B cell (primary cell): ENCODE data around the gene IRF2BP1. TPM values are rescaled to one million over a fixed set of nuclear protein-coding genes. Genes with fewer than 3 reads are reported as not detected.

Experiments
- ATAC-seq: fragments of 200-7000 bp; cut with Tn5 transposase; one replicate; pipeline ENCODE4 v1.10.0; 2021; ENCODE audit warnings: low read depth, mild to moderate bottlenecking, moderate number of reproducible peaks, moderate library complexity
- CTCF ChIA-PET: fragments of 350-600 bp; sonication (Branson Sonifier 250); formaldehyde crosslinking; loops from one replicate; lab custom pipeline; 2021; ENCODE audit warnings: antibody characterized with exemption, inconsistent platforms; lab: Charles Lee
- POLR2A ChIA-PET: fragments of 350-600 bp; sonication (Branson Sonifier 250); formaldehyde crosslinking; loops from one replicate; lab custom pipeline; 2021; ENCODE audit warnings: antibody characterized with exemption; lab: Charles Lee
- DNase-seq: peaks from one replicate; pipeline ENCODE4 v3.0.0; 2013
- H2AFZ ChIP-seq: 2 replicates; pipeline ENCODE4 v1.6.1; 2012; ENCODE audit warnings: mild to moderate bottlenecking, low read depth, low read length; ENCODE audit not compliant: insufficient read depth, poor library complexity, severe bottlenecking
- H3K27ac ChIP-seq, 2 donors: 1 replicate in 1 of 2; 2 replicates in 1 of 2; pipeline ENCODE4 v1.5.1; 2012 to 2013; ENCODE audit warnings: low read length in 2 of 2, mild to moderate bottlenecking in 2 of 2, moderate library complexity in 1 of 2
- H3K27me3 ChIP-seq, 4 experiments: fragments of 200-600 bp in 1 of 4; sonication (generic) in 1 of 4; replicated peaks in 1 of 4; 1 replicate in 2 of 4; 2 replicates in 2 of 4; pipeline versions ENCODE4 v1.6.1 to v1.7.0; 2013 to 2016; ENCODE audit warnings: low read length in 3 of 4, mild to moderate bottlenecking in 2 of 4, mixed read lengths in 1 of 4, moderate library complexity in 1 of 4; ENCODE audit not compliant: insufficient read depth in 4 of 4, control insufficient read depth in 3 of 4; ENCODE audit errors: control extremely low read depth in 1 of 4
- H3K36me3 ChIP-seq, 2 experiments: replicated peaks in 1 of 2; 1 replicate in 1 of 2; 2 replicates in 1 of 2; pipeline versions ENCODE4 v1.6.1 to v1.7.1; 2013; ENCODE audit warnings: low read length in 1 of 2; ENCODE audit not compliant: insufficient read depth in 2 of 2, control insufficient read depth in 1 of 2; ENCODE audit errors: control extremely low read depth in 1 of 2, extremely low read depth in 1 of 2
- H3K4me1 ChIP-seq, 2 donors: fragments of 200-600 bp in 1 of 2; sonication (generic) in 1 of 2; 1 replicate in 1 of 2; 2 replicates in 1 of 2; pipeline versions ENCODE4 v1.5.1 to v1.6.1; 2013 to 2017; ENCODE audit warnings: low read length in 2 of 2; ENCODE audit not compliant: control insufficient read depth in 2 of 2, insufficient read depth in 2 of 2
- H3K4me2 ChIP-seq: replicated peaks from 2 replicates; pipeline ENCODE3; 2012; ENCODE audit warnings: mild to moderate bottlenecking, low read depth, low read length; ENCODE audit not compliant: poor library complexity, severe bottlenecking
- H3K4me3 ChIP-seq, 5 experiments: fragments of 200-600 bp in 1 of 5; sonication (generic) in 1 of 5; 1 replicate in 3 of 5; 2 replicates in 2 of 5; pipeline versions ENCODE4 v1.5.1 to v1.7.0; 2011 to 2016; ENCODE audit warnings: low read length in 4 of 5, mild to moderate bottlenecking in 4 of 5, low read depth in 2 of 5, control low read depth in 1 of 5, moderate library complexity in 1 of 5; ENCODE audit not compliant: insufficient read depth in 1 of 5; ENCODE audit errors: control extremely low read depth in 1 of 5, extremely low read depth in 1 of 5
- H3K79me2 ChIP-seq: fragments of 200-600 bp; sonication (generic); one replicate; pipeline ENCODE4 v1.6.0; 2016; ENCODE audit warnings: low read length; ENCODE audit not compliant: control insufficient read depth, insufficient read depth
- H3K9ac ChIP-seq: fragments of 200-600 bp; sonication (generic); 2 replicates; pipeline ENCODE4 v1.6.1; 2017; ENCODE audit warnings: mild to moderate bottlenecking, low read length, moderate library complexity
- H3K9me3 ChIP-seq, 3 donors: one replicate each; pipeline versions ENCODE4 v1.6.1 to v1.7.1; 2013; ENCODE audit warnings: low read length in 2 of 3; ENCODE audit not compliant: control insufficient read depth in 2 of 3, insufficient read depth in 1 of 3; ENCODE audit errors: control extremely low read depth in 1 of 3
- H4K20me1 ChIP-seq: 2 replicates; pipeline ENCODE4 v1.6.0; 2012; ENCODE audit warnings: mild to moderate bottlenecking, low read length; ENCODE audit not compliant: insufficient read depth, control insufficient read depth, poor library complexity, severe bottlenecking
- H3K27ac Mint-ChIP-seq: one replicate; pipeline ENCODE4 v1.8.0; 2021; ENCODE audit warnings: mixed read lengths
- H3K27me3 Mint-ChIP-seq: one replicate; pipeline ENCODE4 v1.8.0; 2021; ENCODE audit warnings: mixed read lengths
- H3K4me1 Mint-ChIP-seq: one replicate; pipeline ENCODE4 v1.8.0; 2021; ENCODE audit warnings: mixed read lengths
- H3K4me3 Mint-ChIP-seq: one replicate; pipeline ENCODE4 v1.8.0; 2021; ENCODE audit warnings: mixed read lengths
- H3K9me3 Mint-ChIP-seq: one replicate; pipeline ENCODE4 v1.8.0; 2022; ENCODE audit warnings: mixed read lengths; ENCODE audit not compliant: insufficient read depth
- CTCF ChIP-seq: fragments of 200-600 bp; IDR thresholded peaks from one replicate; pipeline ENCODE4 v1.8.0; 2022; ENCODE audit warnings: antibody characterized with exemption, mild to moderate bottlenecking
- EZH2 ChIP-seq: IDR thresholded peaks from 2 replicates; pipeline ENCODE4 v1.6.1; 2012; ENCODE audit warnings: borderline replicate concordance, low read depth, mild to moderate bottlenecking, moderate library complexity, low read length; ENCODE audit not compliant: insufficient read depth, poor library complexity, severe bottlenecking
- WGBS: methylation state at CpG from one replicate; pipeline ENCODE4 v1.1.5; 2013; ENCODE audit warnings: missing lambda C conversion rate; ENCODE audit not compliant: insufficient coverage; 5-methylcytosine and 5-hydroxymethylcytosine counted together
- intact Hi-C: fragments of 100-400 bp; cut with micrococcal nuclease; formaldehyde crosslinking; loops from one replicate; pipeline ENCODE4 v1.10.0; 2022
- polyA plus RNA-seq: library from polyadenylated mRNA; depleted of rRNA; stranded (reverse); fragments of >200 nt; gene quantifications from 2 replicates; pipeline ENCODE4 v1.2.3, GENCODE V29; 2012
- total RNA-seq, 2 donors: library from RNA; stranded (reverse); fragments of 120-200 nt in 1 of 2; gene quantifications; 1 replicate in 1 of 2; 2 replicates in 1 of 2; pipeline versions ENCODE4 v1.2.3 to v1.2.4, GENCODE V29; 2013 to 2022

IRF2BP1 gene
- total and polyA plus RNA-seq, 2 donors (not counting 1 experiment from before 2014, with no cell fraction given), result 14.9 to 33.9 TPM

- no peak overlapping the region for H3K4me3 Mint-ChIP-seq
- ATAC-seq (no peak), DNase-seq (no peak)
- Histone ChIP-seq H3K4me3 (no peak overlapping the region), H3K27ac (no peak overlapping the region), H3K36me3 (no peaks in the 10 kb centered on the region), H3K9ac (no peak overlapping the region), H3K4me1 (no peaks in the 10 kb centered on the region), H2AFZ (no peak overlapping the region), H3K27me3 (peaks cover 0 to 48% (median 6%) of the 10 kb centered on the region in 4 experiments), H3K79me2 (no peaks in the 10 kb centered on the region), H3K4me2 (no peak overlapping the region), H3K9me3 (peaks cover 0 to 22% (median 0%) of the 10 kb centered on the region in 3 donors), H4K20me1 (no peaks in the 10 kb centered on the region)
- peaks cover 57% of the 10 kb centered on the region for H3K27me3 Mint-ChIP-seq
- H3K27ac Mint-ChIP-seq, result no peak overlapping the region
- 82% methylated on average over 19 of the region's 19 CpGs for WGBS
- H3K4me1 Mint-ChIP-seq, result no peaks in the 10 kb centered on the region
- H3K9me3 Mint-ChIP-seq, result no peaks in the 10 kb centered on the region
- intact Hi-C loops, result no loop called here
- TF ChIP-seq CTCF (no peak), EZH2 (no peak)
- ChIA-PET POLR2A (no interaction called here), CTCF (no interaction called here)
Observed at GRCh38 chr19:45935267-45935666, 49.3 kb upstream of the IRF2BP1 start.

GRCh38 chr19:45934551-45935230 lies 48.8 kb upstream of the IRF2BP1 start:
- no peak overlapping the region for H3K27ac Mint-ChIP-seq
- peaks cover 0 to 46% (median 6%) of the 10 kb centered on the region in 4 experiments for H3K27me3 ChIP-seq
- TF ChIP-seq CTCF (no peak), EZH2 (no peak)
- H3K9me3 Mint-ChIP-seq, result no peaks in the 10 kb centered on the region
- DNase-seq, result no peak
- no peak overlapping the region for H3K4me2 ChIP-seq
- ATAC-seq, result no peak
- no peak overlapping the region for H3K9ac ChIP-seq
- no peak overlapping the region for H3K4me3 Mint-ChIP-seq
- ChIA-PET POLR2A (no interaction called here), CTCF (no interaction called here)
- H3K27ac ChIP-seq, result no peak overlapping the region
- H3K4me1 Mint-ChIP-seq, result no peaks in the 10 kb centered on the region
- no CpG with 5 or more reads among the region's 19 CpGs for WGBS
- no peaks in the 10 kb centered on the region for H3K4me1 ChIP-seq
- no peak overlapping the region for H3K4me3 ChIP-seq
- peaks cover 0 to 22% (median 0%) of the 10 kb centered on the region in 3 donors for H3K9me3 ChIP-seq
- no peaks in the 10 kb centered on the region for H3K79me2 ChIP-seq
- no peaks in the 10 kb centered on the region for H3K36me3 ChIP-seq
- H2AFZ ChIP-seq, result no peak overlapping the region
- intact Hi-C loops, result no loop called here
- peaks cover 57% of the 10 kb centered on the region for H3K27me3 Mint-ChIP-seq
- H4K20me1 ChIP-seq, result no peaks in the 10 kb centered on the region
